SK-N-SH (cell line): ENCODE results near the gene ACSF3. TPM values are rescaled to one million over a fixed set of nuclear protein-coding genes. Genes with fewer than 3 reads are reported as not detected.

Experiments
- CTCF ChIA-PET: fragments of 300-600, 350-600 bp; formaldehyde crosslinking; extraction: SDS; loops from one replicate; lab custom pipeline; 2021; lab: Yijun Ruan, JAX
- POLR2A ChIA-PET: fragments of 350-600 bp; sonication (Branson Sonifier 250); formaldehyde crosslinking; extraction: SDS; loops from one replicate; lab custom pipeline; 2020; ENCODE audit warnings: antibody characterized with exemption, inconsistent platforms; lab: Yijun Ruan, JAX
- DNase-seq: peaks from one replicate; pipeline ENCODE4 v3.0.0; 2012
- H2AFZ ChIP-seq: fragments of 200-600 bp; sonication (generic); 2 replicates; pipeline ENCODE4 v1.8.1; 2016; ENCODE audit warnings: antibody characterized with exemption, mild to moderate bottlenecking, low read depth
- H3F3A ChIP-seq: fragments of 200-600 bp; sonication (generic); replicated peaks from 2 replicates; pipeline ENCODE3; 2016; ENCODE audit warnings: antibody characterized with exemption, mild to moderate bottlenecking; ENCODE audit not compliant: insufficient read depth
- H3K27ac ChIP-seq, 2 experiments: fragments of 200-500 bp in 1 of 2; fragments of 200-600 bp in 1 of 2; sonication (Bioruptor generic) in 1 of 2; sonication (generic), shearing (Covaris generic) in 1 of 2; 2 replicates each; pipeline versions ENCODE4 v1.5.1 to v1.6.1; 2014 to 2016; ENCODE audit warnings: low read depth in 2 of 2, inconsistent platforms in 1 of 2, low read length in 1 of 2, mild to moderate bottlenecking in 1 of 2, mixed read lengths in 1 of 2
- H3K27me3 ChIP-seq: fragments of 200-600 bp; sonication (generic), shearing (Covaris generic); 2 replicates; pipeline ENCODE4 v1.6.1; 2016; ENCODE audit warnings: mixed run types; ENCODE audit not compliant: insufficient read depth
- H3K36me3 ChIP-seq, 2 experiments: fragments of 200-500 bp in 1 of 2; fragments of 200-600 bp in 1 of 2; sonication (Bioruptor generic) in 1 of 2; sonication (generic) in 1 of 2; replicated peaks in 1 of 2; 2 replicates each; pipeline versions ENCODE3 to v1.5.1; 2014 to 2016; ENCODE audit warnings: low read length in 1 of 2, mild to moderate bottlenecking in 1 of 2; ENCODE audit not compliant: insufficient read depth in 2 of 2, control insufficient read depth in 1 of 2
- H3K4me1 ChIP-seq, 2 experiments: fragments of 200-500 bp in 1 of 2; fragments of 200-600 bp in 1 of 2; sonication (Bioruptor generic) in 1 of 2; sonication (generic), shearing (Covaris generic) in 1 of 2; 2 replicates each; pipeline versions ENCODE4 v1.5.1 to v1.6.1; 2014 to 2016; ENCODE audit warnings: low read depth in 1 of 2, low read length in 1 of 2, mixed run types in 1 of 2; ENCODE audit not compliant: insufficient read depth in 2 of 2, control insufficient read depth in 1 of 2
- H3K4me2 ChIP-seq: fragments of 200-600 bp; sonication (generic), shearing (Covaris generic); 2 replicates; pipeline ENCODE4 v1.6.1; 2017; ENCODE audit warnings: mixed run types
- H3K4me3 ChIP-seq, 2 experiments: fragments of 200-500 bp in 1 of 2; fragments of 200-600 bp in 1 of 2; sonication (Bioruptor generic) in 1 of 2; sonication (generic), shearing (Covaris generic) in 1 of 2; 2 replicates each; pipeline versions ENCODE4 v1.5.1 to v1.8.1; 2014 to 2016; ENCODE audit warnings: low read depth in 2 of 2, inconsistent platforms in 1 of 2, low read length in 1 of 2, mild to moderate bottlenecking in 1 of 2, mixed read lengths in 1 of 2, moderate library complexity in 1 of 2
- H3K79me2 ChIP-seq: fragments of 200-600 bp; sonication (generic); 2 replicates; pipeline ENCODE4 v1.8.1; 2017; ENCODE audit warnings: mild to moderate bottlenecking; ENCODE audit not compliant: insufficient read depth
- H3K9ac ChIP-seq: fragments of 200-600 bp; sonication (generic); 2 replicates; pipeline ENCODE4 v1.6.1; 2017; ENCODE audit warnings: mixed run types
- H3K9me2 ChIP-seq: fragments of 200-600 bp; sonication (generic); 2 replicates; pipeline ENCODE4 v1.6.1; 2017; ENCODE audit warnings: mixed run types
- H3K9me3 ChIP-seq: fragments of 200-600 bp; sonication (generic); 2 replicates; pipeline ENCODE4 v1.6.1; 2017; ENCODE audit warnings: mixed run types, mild to moderate bottlenecking, moderate library complexity
- H4K20me1 ChIP-seq: fragments of 200-600 bp; sonication (generic); 2 replicates; pipeline ENCODE4 v1.6.1; 2017; ENCODE audit warnings: mild to moderate bottlenecking, mixed run types; ENCODE audit not compliant: insufficient read depth
- CHD2 ChIP-seq: fragments of 150-350 bp; IDR thresholded peaks from 2 replicates; pipeline ENCODE4 v1.6.1; 2018; ENCODE audit warnings: low read length; ENCODE audit not compliant: partially characterized antibody
- FOSL2 ChIP-seq: IDR thresholded peaks from 2 replicates; pipeline ENCODE4 v1.4.0; 2012; ENCODE audit warnings: low read depth, mild to moderate bottlenecking, moderate library complexity, borderline replicate concordance
- FOXJ3 ChIP-seq: sonication (generic); formaldehyde crosslinking; IDR thresholded peaks from 2 replicates; pipeline ENCODE4 v1.5.1; 2020; ENCODE audit warnings: mild to moderate bottlenecking, missing genetic modification reagents
- NFIC ChIP-seq: IDR thresholded peaks from 2 replicates; pipeline ENCODE4 v1.4.0; 2012; ENCODE audit warnings: borderline replicate concordance
- NRF1 ChIP-seq: IDR thresholded peaks from 2 replicates; pipeline ENCODE4 v1.6.1; 2012; ENCODE audit warnings: low read depth, mild to moderate bottlenecking, low read length
- PBX3 ChIP-seq: IDR thresholded peaks from 2 replicates; pipeline ENCODE4; 2012
- RFX5 ChIP-seq: IDR thresholded peaks from 2 replicates; pipeline ENCODE4 v1.6.1; 2012; ENCODE audit warnings: mild to moderate bottlenecking, improper control_type of control experiment, low read length
- TCF12 ChIP-seq: IDR thresholded peaks from 2 replicates; pipeline ENCODE4 v1.4.0; 2012
- USF1 ChIP-seq: IDR thresholded peaks from 2 replicates; pipeline ENCODE4 v1.4.0; 2012; ENCODE audit warnings: low read depth, borderline replicate concordance
- USF2 ChIP-seq: fragments of 150-350 bp; IDR thresholded peaks from 2 replicates; pipeline ENCODE4 v1.6.1; 2017; ENCODE audit warnings: antibody characterized with exemption, low read length, low read depth, borderline replicate concordance
- YY1 ChIP-seq: IDR thresholded peaks from 2 replicates; pipeline ENCODE4 v1.4.0; 2012; ENCODE audit warnings: low read depth, mild to moderate bottlenecking
- WGBS: methylation state at CpG from one replicate; pipeline ENCODE4 v1.1.6; 2017; ENCODE audit warnings: low lambda C conversion rate; 5-methylcytosine and 5-hydroxymethylcytosine counted together
- polyA plus RNA-seq, 3 experiments: library from polyadenylated mRNA; depleted of rRNA; stranded (reverse); fragments of >200 nt; gene quantifications; 2 replicates each; pipeline ENCODE4 v1.2.3, GENCODE V29; 2012
- TF ChIP-seq, protein P1 (sequence below): fragments of 200-600 bp; sonication (generic); IDR thresholded peaks from 2 replicates; pipeline ENCODE4 v1.6.1; 2017; ENCODE audit warnings: antibody characterized with exemption, mild to moderate bottlenecking, moderate library complexity
- TF ChIP-seq, protein P2 (sequence below): IDR thresholded peaks from 2 replicates; pipeline ENCODE4 v1.6.1; 2012; ENCODE audit warnings: mild to moderate bottlenecking, low read depth, low read length, moderate library complexity
- TF ChIP-seq, protein P3 (sequence below): IDR thresholded peaks from 2 replicates; pipeline ENCODE4 v1.4.0; 2012; ENCODE audit warnings: low read depth

ACSF3 gene
- polyA plus RNA-seq, 1 of the 3 experiments (the other 2 are of a cell fraction), result 18.8 TPM

DNA sequence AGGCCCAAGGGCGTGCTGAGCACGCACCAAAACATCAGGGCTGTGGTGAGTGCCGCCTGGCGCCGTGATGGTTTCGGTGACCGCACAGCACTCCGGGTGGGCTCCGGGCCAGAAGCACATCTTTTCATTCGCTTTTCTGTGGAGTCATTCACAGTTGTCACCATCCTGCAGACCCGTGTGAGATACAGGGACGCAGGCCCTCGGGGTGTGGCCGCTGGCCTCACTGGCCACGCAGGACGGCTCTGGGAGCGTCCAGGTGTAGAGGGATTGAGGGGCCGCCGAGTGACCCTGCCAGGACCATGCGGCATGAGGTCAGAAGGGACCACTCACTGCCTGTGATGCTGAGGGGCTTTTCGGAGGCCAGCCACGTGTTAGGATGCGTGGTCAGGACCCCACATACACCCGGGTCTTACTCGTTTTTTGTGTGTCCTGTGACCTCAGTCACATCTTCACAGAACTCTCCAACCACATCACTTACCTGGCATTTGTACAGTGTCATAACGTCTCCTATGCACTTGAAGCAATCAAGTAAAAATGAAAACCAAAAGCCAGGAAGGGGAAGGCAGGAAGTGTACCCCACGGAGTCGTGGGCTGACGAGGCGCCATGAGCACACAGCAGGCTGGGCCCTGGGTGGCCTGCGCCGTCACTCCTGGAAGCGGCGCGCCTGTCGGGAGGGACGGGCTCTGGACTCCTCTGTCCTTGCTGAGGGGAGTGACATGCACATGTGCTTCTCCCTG is 7.8 kb downstream of the ACSF3 start:
- ChIA-PET POLR2A (no interaction called here), CTCF (no interaction called here)
- H4K20me1 ChIP-seq, result 0 out of 2 replicates have a peak, but pooled peaks cover 8% of the 10 kb centered on the region
- no peaks in the 10 kb centered on the region for H3K27me3 ChIP-seq
- peaks cover 0 to 55% of the 10 kb centered on the region in 2 experiments for H3K36me3 ChIP-seq
- TF ChIP-seq YY1, result no peak
- H3K27ac ChIP-seq, result no peak overlapping the region
- H3K4me3 ChIP-seq, result no peak overlapping the region
- no peaks in the 10 kb centered on the region for H3K9me3 ChIP-seq
- 91% methylated on average over 34 of the region's 37 CpGs for WGBS
- peaks cover 0 to 25% of the 10 kb centered on the region in 2 experiments; a peak in 1 of 4 replicates for H3K4me1 ChIP-seq
- no peak overlapping the region for H2AFZ ChIP-seq
- H3K4me2 ChIP-seq, result no peak overlapping the region
- no peak overlapping the region for H3K9ac ChIP-seq
- no peak for DNase-seq
- no peaks in the 10 kb centered on the region for H3F3A ChIP-seq
- no peaks in the 10 kb centered on the region for H3K9me2 ChIP-seq
- peaks cover 23% of the 10 kb centered on the region; the same call in 1 of the 2 replicates for H3K79me2 ChIP-seq

DNA sequence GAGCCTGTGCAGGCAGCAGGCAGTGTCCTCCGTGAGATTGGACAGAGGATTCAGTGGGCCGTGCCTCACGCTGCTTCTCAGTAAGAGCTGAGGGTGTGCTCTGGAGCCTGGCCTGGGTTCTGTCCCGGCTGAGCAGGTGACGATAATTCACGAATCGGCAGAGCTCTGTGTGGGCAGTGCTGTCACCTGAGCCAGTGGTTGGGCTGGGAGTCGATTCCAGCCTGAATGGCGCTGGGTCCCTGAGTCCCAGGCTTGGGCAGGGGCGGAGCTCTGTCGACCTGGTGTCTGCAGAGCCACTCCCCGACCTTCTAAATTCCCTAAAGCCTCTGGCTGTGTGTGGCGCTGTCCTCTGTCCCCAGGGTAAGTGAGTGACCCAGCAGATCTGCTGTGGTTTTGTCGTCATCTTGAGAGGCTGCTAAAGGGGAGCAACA is 8.4 kb downstream of the ACSF3 start:
- H3K79me2 ChIP-seq, result peaks cover 19% of the 10 kb centered on the region; the same call in 1 of the 2 replicates
- H3F3A ChIP-seq, result no peaks in the 10 kb centered on the region
- H2AFZ ChIP-seq, result no peak overlapping the region
- peaks cover 0 to 20% of the 10 kb centered on the region in 2 experiments; a peak in 1 of 4 replicates for H3K4me1 ChIP-seq
- H3K9me2 ChIP-seq, result no peaks in the 10 kb centered on the region
- no peak overlapping the region for H3K4me2 ChIP-seq
- H3K36me3 ChIP-seq, result peaks cover 0 to 55% of the 10 kb centered on the region in 2 experiments
- H3K9ac ChIP-seq, result no peak overlapping the region
- H3K27me3 ChIP-seq, result no peaks in the 10 kb centered on the region
- CTCF ChIA-PET, result no interaction called here
- 92% methylated on average over 2 of the region's 14 CpGs for WGBS
- H3K4me3 ChIP-seq, result no peak overlapping the region
- no peaks in the 10 kb centered on the region for H3K9me3 ChIP-seq
- H4K20me1 ChIP-seq, result 0 out of 2 replicates have a peak, but pooled peaks cover 8% of the 10 kb centered on the region
- POLR2A ChIA-PET, result no interaction called here
- no peak overlapping the region for H3K27ac ChIP-seq
- TF ChIP-seq NRF1 (no peak), TCF12 (no peak), NFIC (no peak), USF1 (no peak), FOSL2 (no peak), CHD2 (no peak), FOXJ3 (CRISPR knock-in tag) (no peak), RFX5 (no peak), PBX3 (no peak), USF2 (no peak)
- TF ChIP-seq, protein P1, sequence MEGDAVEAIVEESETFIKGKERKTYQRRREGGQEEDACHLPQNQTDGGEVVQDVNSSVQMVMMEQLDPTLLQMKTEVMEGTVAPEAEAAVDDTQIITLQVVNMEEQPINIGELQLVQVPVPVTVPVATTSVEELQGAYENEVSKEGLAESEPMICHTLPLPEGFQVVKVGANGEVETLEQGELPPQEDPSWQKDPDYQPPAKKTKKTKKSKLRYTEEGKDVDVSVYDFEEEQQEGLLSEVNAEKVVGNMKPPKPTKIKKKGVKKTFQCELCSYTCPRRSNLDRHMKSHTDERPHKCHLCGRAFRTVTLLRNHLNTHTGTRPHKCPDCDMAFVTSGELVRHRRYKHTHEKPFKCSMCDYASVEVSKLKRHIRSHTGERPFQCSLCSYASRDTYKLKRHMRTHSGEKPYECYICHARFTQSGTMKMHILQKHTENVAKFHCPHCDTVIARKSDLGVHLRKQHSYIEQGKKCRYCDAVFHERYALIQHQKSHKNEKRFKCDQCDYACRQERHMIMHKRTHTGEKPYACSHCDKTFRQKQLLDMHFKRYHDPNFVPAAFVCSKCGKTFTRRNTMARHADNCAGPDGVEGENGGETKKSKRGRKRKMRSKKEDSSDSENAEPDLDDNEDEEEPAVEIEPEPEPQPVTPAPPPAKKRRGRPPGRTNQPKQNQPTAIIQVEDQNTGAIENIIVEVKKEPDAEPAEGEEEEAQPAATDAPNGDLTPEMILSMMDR, result no peak
- TF ChIP-seq, protein P2, sequence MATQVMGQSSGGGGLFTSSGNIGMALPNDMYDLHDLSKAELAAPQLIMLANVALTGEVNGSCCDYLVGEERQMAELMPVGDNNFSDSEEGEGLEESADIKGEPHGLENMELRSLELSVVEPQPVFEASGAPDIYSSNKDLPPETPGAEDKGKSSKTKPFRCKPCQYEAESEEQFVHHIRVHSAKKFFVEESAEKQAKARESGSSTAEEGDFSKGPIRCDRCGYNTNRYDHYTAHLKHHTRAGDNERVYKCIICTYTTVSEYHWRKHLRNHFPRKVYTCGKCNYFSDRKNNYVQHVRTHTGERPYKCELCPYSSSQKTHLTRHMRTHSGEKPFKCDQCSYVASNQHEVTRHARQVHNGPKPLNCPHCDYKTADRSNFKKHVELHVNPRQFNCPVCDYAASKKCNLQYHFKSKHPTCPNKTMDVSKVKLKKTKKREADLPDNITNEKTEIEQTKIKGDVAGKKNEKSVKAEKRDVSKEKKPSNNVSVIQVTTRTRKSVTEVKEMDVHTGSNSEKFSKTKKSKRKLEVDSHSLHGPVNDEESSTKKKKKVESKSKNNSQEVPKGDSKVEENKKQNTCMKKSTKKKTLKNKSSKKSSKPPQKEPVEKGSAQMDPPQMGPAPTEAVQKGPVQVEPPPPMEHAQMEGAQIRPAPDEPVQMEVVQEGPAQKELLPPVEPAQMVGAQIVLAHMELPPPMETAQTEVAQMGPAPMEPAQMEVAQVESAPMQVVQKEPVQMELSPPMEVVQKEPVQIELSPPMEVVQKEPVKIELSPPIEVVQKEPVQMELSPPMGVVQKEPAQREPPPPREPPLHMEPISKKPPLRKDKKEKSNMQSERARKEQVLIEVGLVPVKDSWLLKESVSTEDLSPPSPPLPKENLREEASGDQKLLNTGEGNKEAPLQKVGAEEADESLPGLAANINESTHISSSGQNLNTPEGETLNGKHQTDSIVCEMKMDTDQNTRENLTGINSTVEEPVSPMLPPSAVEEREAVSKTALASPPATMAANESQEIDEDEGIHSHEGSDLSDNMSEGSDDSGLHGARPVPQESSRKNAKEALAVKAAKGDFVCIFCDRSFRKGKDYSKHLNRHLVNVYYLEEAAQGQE, result no peak
- TF ChIP-seq, protein P3, sequence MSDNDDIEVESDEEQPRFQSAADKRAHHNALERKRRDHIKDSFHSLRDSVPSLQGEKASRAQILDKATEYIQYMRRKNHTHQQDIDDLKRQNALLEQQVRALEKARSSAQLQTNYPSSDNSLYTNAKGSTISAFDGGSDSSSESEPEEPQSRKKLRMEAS, result no peak
- no peak for DNase-seq
